HG03378 (cell line): ENCODE results near the gene SUPT7L.
A peak's percentile ranks its signal among the peaks of the same experiment; 100 is the strongest.
"Not testable (repeated sequence)": the region's sequence is repeated elsewhere in the genome, so short reads cannot be mapped to it uniquely, and the experiment has no call there.

Experiments used
- ATAC-seq: cut with Tn5 transposase; IDR thresholded peaks from one replicate; pipeline ENCODE4 v1.9.1; 2021; ENCODE audit warnings: mild to moderate bottlenecking, moderate library complexity; ENCODE audit not compliant: unreplicated experiment

Gene SUPT7L

GRCh38 chr2:27687232-27687631 lies 23.8 kb upstream of the SUPT7L start:
- ATAC-seq: no peak

- ATAC-seq: no peak
Observed at GRCh38 chr2:27685577-27685976, 22.2 kb upstream of the SUPT7L start.

GRCh38 chr2:27685006-27685405 lies 21.6 kb upstream of the SUPT7L start:
- not testable (repeated sequence) for ATAC-seq

- peak; percentile 75 for ATAC-seq
Observed at GRCh38 chr2:27683390-27684071, 20.1 kb upstream of the SUPT7L start.

DNA sequence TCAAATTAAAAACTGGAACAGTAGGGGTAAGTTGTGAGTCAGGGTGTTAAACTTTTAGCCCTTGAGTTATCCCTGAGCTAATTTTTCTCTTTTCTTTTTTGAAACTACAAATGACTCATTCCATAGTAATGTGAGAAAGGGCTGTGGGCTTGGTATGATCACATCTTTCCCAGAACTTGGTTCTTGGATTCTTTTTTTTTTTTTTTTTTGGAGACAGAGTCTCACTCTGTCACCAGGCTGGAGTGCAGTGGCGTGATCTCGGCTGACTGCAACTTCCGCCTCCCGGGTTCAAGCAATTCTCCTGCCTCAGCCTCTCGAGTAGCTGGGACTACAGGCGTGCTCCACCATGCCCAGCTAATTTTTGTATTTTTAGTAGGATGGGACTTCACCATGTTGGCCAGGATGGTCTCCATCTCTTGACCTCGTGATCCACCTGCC lies 18.9 kb upstream of the SUPT7L start:
- not testable (repeated sequence) for ATAC-seq

GRCh38 chr2:27681841-27682240 lies 18.4 kb upstream of the SUPT7L start:
- no peak for ATAC-seq

DNA sequence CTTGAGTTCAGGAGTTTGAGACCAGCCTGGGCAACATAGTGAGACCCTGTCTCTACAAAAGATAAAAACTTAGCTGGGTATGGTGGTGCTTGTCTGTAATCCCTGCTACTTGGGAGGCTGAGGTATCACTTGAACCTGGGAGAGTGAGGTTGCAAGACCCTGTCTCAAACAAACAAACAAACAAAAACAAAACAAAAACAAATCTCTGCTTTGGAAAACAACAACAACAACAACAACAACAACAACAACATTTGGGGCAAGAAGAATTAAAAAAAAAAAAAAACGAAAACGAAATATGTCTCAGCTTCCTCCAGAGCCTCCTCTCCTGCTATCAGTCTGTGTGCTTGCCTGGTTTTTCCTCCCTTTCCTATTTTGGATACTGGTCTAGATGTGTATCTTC lies 17.2 kb upstream of the SUPT7L start:
- ATAC-seq: no peak

DNA sequence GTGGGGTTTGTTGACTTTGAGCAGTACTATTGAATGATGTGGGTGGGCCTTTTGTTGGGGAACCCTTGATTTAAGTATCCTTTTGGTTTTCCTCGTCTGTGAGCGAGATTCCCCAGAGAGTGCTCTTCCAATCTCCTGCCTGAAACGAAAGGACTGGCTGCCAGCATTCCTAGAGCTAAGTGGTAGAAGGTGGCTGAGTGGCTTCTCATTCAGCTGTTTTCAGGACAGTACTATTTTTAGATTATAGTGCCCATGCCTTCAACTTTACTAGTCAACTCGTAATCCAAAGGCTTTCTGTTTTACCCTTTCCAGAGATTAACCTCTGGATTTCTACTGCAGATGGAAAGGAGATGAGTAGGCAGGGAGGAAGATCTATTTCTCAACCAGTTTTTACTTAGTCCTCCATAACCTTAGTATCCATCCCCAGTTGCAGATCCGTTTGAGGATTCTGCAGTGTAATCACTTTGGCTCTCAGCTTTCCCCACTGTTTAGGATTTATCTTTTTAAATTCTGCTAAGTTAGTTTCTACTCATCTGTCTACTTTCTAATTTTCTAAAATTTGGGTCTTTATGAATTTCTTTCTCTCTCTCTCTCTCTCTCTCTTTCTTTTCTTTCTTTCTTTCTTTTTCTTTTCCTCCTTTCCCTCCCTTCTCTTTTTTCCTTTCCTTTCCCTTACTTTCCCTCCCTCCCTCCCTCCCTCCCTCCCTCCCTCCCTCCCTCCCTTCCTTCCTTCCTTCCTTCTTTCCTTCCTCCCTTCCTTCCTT lies 9.5 kb upstream of the SUPT7L start:
- ATAC-seq: no peak

GRCh38 chr2:27671235-27671634 lies 7.8 kb upstream of the SUPT7L start:
- no peak for ATAC-seq

DNA sequence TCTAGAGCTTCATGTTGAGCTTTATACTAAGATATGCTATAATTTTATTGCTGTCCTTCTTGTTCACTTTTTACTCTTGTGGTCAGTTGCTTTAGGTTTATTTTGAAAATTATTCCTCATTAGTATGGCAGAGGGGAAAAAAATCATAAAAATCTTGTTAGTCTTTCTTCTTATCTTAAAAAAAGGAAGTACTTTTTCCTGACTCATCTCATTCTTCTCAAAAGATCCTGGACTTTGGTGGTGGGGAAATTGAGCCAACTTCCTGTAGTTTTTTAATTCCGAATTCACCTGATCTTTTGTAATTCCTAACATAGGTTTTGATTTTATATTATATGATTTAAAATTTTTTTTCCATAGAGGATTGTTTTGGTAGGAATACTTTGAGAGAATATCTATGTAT lies 4.0 kb upstream of the SUPT7L start:
- no peak for ATAC-seq

DNA sequence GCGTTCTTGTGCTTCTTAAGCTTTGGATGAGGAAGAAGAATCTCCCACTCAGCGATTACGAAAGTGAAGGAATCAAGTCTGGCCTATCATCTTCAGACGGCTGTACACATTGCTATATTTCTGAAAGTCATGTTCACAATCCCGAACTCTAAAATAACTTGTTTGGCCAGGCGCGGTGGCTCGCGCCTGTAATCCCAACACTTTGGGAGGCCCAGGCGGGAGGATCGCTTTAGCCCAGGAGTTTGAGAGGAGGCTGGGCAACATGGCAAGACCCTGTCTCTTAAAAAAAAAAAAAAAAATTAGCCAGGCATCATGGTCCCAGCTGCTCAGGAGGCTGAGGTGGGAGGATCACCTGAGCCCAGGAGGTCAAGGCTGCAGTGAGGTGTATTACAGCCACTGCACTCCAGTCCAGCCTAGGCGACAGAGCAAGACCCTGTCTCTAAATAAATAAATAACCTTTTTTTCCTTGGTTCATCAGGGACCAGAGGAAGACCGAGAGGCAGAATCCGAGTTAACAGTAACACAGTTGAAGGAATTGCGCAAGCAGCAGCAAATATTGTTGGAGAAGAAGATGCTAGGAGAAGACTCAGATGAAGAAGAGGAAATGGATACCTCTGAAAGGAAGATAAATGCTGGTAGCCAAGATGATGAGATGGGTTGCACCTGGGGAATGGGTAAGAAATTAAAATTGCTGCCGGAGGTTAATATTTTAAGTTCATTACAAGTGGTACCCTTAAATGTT lies 1.4 kb upstream of the SUPT7L start:
- ATAC-seq: no peak

- ATAC-seq: peak; percentile 13
Observed at GRCh38 chr2:27664154-27664574, 750 bp upstream of the SUPT7L start.

GRCh38 chr2:27661371-27661770 lies 2.0 kb downstream of the SUPT7L start:
- ATAC-seq: no peak

DNA sequence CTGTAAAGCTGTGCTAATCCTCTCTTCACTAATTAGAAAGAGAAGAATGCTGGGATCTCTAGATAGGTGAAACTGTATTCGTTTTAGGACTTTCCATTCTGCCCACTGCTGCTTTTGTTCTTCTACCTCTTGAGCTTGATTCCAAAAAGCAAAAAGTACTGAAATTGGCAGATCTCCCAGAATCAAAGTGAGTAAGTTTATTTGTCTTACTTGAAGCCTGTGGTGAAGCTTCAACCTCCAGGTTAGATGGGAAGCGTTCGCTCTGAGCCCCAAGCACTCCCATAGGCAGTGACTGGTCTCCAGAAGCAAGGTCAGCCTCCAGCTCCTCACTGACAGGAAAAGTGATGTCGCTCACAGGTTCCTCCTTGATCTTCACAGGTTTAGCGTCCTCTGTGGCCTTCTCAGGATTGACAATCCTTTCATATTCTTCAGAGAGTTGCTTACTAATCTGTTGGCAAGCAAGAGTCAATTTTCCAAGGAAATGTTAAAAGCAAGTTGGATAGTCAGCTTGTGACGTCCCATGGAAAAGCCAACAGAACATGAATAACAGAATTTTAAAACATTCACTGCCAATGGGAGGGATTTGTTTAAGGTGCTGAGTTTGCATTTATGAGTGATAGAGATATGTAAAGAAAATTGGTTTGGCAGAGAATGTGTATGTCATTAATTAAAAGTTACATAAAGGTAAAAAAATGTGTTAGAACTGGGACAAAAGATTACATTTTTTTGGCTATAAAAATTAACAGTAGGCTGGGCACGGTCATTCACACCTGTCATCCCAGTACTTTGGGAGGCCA lies 8.1 kb downstream of the SUPT7L start:
- ATAC-seq: no peak

DNA sequence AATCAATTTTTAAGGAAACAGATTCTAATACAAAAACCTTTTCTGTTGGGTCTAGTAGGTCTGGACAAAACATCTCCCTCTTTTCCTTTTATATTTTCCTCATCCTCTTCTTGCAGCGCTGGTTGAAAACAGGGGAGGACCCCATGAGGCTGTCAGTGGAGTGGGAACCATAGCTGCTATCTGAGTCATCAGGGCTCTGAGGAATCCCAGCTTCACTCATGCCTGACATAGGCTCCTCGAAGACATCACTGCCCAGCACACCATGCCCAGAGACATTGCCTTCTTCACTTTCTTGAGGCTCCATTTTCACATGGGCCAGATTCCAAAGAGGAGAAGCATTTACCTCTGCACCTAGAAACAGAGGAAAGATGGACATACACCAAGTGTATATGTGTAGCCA lies 10.0 kb downstream of the SUPT7L start:
- no peak for ATAC-seq

- ATAC-seq: no peak
Observed at GRCh38 chr2:27652790-27653189, 10.6 kb downstream of the SUPT7L start.

DNA sequence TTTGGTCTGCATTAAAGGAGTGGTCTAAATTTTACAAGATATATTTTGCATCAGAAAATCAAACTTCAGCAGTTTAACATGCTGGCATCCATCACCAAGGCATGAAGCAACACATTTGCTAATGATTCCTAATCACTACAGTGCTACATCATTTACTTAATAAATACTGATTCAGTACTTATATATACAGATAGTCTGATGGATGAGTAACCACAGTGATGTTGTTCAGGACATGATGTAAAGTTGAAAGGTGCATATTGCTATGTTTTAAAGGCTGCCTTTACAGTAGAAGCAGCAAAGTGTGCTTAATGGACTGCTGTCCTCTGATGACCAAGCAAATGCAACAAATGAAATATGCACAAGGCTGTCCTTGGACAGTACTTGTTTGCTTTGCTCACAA lies 11.1 kb downstream of the SUPT7L start:
- ATAC-seq: no peak

DNA sequence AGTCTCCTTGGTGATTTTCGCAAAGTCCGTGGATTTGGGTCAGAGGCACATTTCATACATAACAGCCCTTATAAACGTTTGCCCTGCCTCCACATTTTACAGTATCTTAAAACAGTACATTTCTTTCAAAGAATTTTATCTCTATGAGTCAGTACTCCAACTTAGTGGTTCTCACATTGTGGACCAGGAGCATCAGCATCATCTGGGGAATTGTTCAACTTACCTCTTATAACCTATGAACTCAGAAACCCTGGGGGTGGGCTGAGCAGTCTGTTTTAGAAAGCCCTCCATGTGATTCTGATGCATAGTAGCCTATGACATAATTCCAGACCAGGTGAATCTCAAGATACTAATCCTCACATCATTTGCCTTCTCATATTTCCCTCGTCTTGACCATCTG lies 12.4 kb downstream of the SUPT7L start:
- ATAC-seq: no peak

DNA sequence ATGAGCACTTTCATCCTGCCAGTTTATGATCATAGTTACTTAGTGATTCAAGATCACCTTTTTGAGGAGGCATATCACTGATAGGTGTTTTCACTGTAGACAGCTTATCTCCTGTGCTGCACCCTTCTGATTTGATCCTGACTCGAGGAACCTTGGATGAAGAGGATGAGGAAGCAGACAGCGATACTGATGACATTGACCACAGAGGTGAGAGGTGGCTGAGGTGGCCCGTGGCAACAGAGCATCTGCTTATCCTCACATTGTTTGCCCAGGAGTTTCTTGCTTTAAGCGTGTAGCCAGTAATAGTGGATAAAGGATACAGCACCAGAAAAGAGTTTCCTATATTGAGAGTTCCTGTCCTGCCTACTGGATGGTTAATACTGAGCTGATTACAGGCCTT lies 15.7 kb downstream of the SUPT7L start:
- ATAC-seq: no peak

DNA sequence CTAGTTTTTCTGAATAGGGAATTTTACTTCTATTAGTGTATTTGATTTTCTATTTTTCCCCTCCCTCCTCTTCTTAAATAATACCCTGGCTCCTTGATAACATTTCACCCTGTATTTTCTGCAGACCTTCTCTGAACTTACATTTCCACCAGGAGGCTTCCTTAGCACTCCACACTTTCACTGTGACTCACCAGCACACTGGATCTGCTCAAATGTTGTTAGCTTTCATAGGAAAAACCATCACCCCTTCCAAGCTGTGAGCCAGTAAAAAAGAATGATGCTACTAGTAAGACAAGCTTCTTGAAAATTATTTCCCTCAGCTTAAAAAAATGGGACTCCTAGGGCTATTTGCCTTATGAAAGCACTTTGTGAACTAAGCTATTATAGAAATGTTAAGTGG lies 16.1 kb downstream of the SUPT7L start:
- ATAC-seq: no peak

DNA sequence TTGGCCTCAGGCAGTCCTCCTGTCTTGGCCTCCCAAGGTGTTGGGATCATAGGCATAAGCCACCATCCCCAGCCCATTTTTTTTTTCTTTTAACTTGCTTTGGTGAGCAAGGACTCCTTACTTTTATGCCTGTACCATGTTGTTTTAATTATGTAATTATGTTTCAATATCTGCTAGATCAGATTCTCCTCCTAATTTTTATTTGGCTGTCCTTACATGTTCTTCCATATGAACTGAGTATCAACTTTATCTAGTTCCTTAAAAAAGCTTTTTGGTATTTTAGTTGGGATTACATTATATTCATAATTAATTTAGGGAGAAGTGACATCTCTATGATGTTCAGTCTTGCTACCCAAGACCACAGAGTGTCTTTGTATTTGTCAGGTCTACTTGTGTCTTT lies 18.2 kb downstream of the SUPT7L start:
- no peak for ATAC-seq
